WTC11 (cell line): ENCODE data around the gene IL5RA. TPM values are rescaled to one million over a fixed set of nuclear protein-coding genes. Genes with fewer than 3 reads are reported as not detected.

Experiments
- ATAC-seq: fragments of 200-7000 bp; cut with Tn5 transposase; 2 replicates; pipeline ENCODE4 v1.10.0; 2021; ENCODE audit warnings: mild to moderate bottlenecking, moderate library complexity
- CTCF ChIA-PET: fragments of 300-600 bp; sonication (Branson Sonifier 250); formaldehyde crosslinking; loops from one replicate; lab custom pipeline; 2021; ENCODE audit warnings: antibody characterized with exemption; lab: Charles Lee
- POLR2A ChIA-PET: fragments of 350-600 bp; sonication (Branson Sonifier 250); formaldehyde crosslinking; loops from one replicate; lab custom pipeline; 2021; ENCODE audit warnings: antibody characterized with exemption; lab: Charles Lee
- DNase-seq: peaks from one replicate; pipeline ENCODE4 v3.0.0; 2021; ENCODE audit warnings: low spot score
- H3K27ac Mint-ChIP-seq: 2 replicates; pipeline ENCODE4 v1.8.0; 2021; ENCODE audit warnings: mixed read lengths
- H3K27me3 Mint-ChIP-seq: 2 replicates; pipeline ENCODE4 v1.8.0; 2021; ENCODE audit warnings: low read depth, mild to moderate bottlenecking, moderate library complexity, mixed read lengths
- H3K36me3 Mint-ChIP-seq: 2 replicates; pipeline ENCODE4 v1.8.0; 2021; ENCODE audit warnings: mixed read lengths
- H3K4me1 Mint-ChIP-seq: 2 replicates; pipeline ENCODE4 v1.8.0; 2022; ENCODE audit warnings: mixed read lengths
- H3K4me3 Mint-ChIP-seq: 2 replicates; pipeline ENCODE4 v1.8.0; 2021; ENCODE audit warnings: mild to moderate bottlenecking, moderate library complexity, mixed read lengths
- H3K9me3 Mint-ChIP-seq: 2 replicates; pipeline ENCODE4 v1.8.0; 2021; ENCODE audit warnings: mixed read lengths
- ARID4B ChIP-seq: sonication (generic); formaldehyde crosslinking; IDR thresholded peaks from 2 replicates; pipeline ENCODE4 v1.8.0; 2023; ENCODE audit warnings: missing genetic modification reagents, mild to moderate bottlenecking, borderline replicate concordance
- ATF2 ChIP-seq: sonication (generic); formaldehyde crosslinking; IDR thresholded peaks from 2 replicates; pipeline ENCODE4 v1.8.1; 2022; ENCODE audit warnings: low read depth, missing genetic modification reagents, borderline replicate concordance
- CTCF ChIP-seq: fragments of 200-600 bp; IDR thresholded peaks from 2 replicates; pipeline ENCODE4 v1.8.0; 2022; ENCODE audit warnings: antibody characterized with exemption
- ETV6 ChIP-seq: sonication (generic); formaldehyde crosslinking; IDR thresholded peaks from 2 replicates; pipeline ENCODE4 v1.8.1; 2022; ENCODE audit warnings: mild to moderate bottlenecking, missing genetic modification reagents
- FOXK1 ChIP-seq: sonication (generic); formaldehyde crosslinking; IDR thresholded peaks from 2 replicates; pipeline ENCODE4 v1.8.0; 2022; ENCODE audit warnings: mild to moderate bottlenecking, moderate library complexity, missing genetic modification reagents
- FOXP4 ChIP-seq: sonication (generic); formaldehyde crosslinking; IDR thresholded peaks from 2 replicates; pipeline ENCODE4 v1.8.0; 2022; ENCODE audit warnings: mild to moderate bottlenecking, missing genetic modification reagents
- GABPB1 ChIP-seq: sonication (generic); formaldehyde crosslinking; IDR thresholded peaks from 2 replicates; pipeline ENCODE4 v1.8.1; 2023; ENCODE audit warnings: mild to moderate bottlenecking, missing genetic modification reagents
- HMGXB4 ChIP-seq: sonication (generic); formaldehyde crosslinking; IDR thresholded peaks from 2 replicates; pipeline ENCODE4 v1.8.1; 2023; ENCODE audit warnings: mild to moderate bottlenecking, moderate library complexity, missing genetic modification reagents
- JAZF1 ChIP-seq: fragments of 250-450 bp; sonication (Bioruptor Pico); IDR thresholded peaks from 2 replicates; pipeline ENCODE4 v1.9.0; 2021; ENCODE audit warnings: moderate library complexity, mild to moderate bottlenecking, inconsistent platforms
- MXD4 ChIP-seq: fragments of 250-450 bp; sonication (Bioruptor Pico); IDR thresholded peaks from 2 replicates; pipeline ENCODE4 v1.8.0; 2021; ENCODE audit warnings: mild to moderate bottlenecking, moderate library complexity, borderline replicate concordance
- PRRX2 ChIP-seq: fragments of 250-450 bp; sonication (Bioruptor Pico); IDR thresholded peaks from 2 replicates; pipeline ENCODE4 v1.8.0; 2021; ENCODE audit warnings: mild to moderate bottlenecking
- SMAD3 ChIP-seq: sonication (generic); formaldehyde crosslinking; IDR thresholded peaks from 2 replicates; pipeline ENCODE4 v1.8.0; 2022; ENCODE audit warnings: missing genetic modification reagents, mild to moderate bottlenecking, borderline replicate concordance
- TP53 ChIP-seq: sonication (generic); formaldehyde crosslinking; IDR thresholded peaks from 2 replicates; pipeline ENCODE4 v1.8.1; 2023; ENCODE audit warnings: mild to moderate bottlenecking, missing genetic modification reagents
- USF1 ChIP-seq: sonication (generic); formaldehyde crosslinking; IDR thresholded peaks from 2 replicates; pipeline ENCODE4 v1.8.0; 2022; ENCODE audit warnings: mild to moderate bottlenecking, missing genetic modification reagents
- ZMAT4 ChIP-seq: fragments of 250-450 bp; sonication (Bioruptor Pico); IDR thresholded peaks from 2 replicates; pipeline ENCODE4 v1.9.0; 2021; ENCODE audit warnings: mild to moderate bottlenecking
- ZNF263 ChIP-seq: sonication (generic); formaldehyde crosslinking; IDR thresholded peaks from 2 replicates; pipeline ENCODE4 v1.8.1; 2022; ENCODE audit warnings: low read depth, mild to moderate bottlenecking, moderate library complexity, missing genetic modification reagents
- ZNF317 ChIP-seq: sonication (generic); formaldehyde crosslinking; IDR thresholded peaks from 2 replicates; pipeline ENCODE4 v1.8.1; 2023; ENCODE audit warnings: low read depth, mild to moderate bottlenecking, moderate library complexity, missing genetic modification reagents, borderline replicate concordance
- ZSCAN18 ChIP-seq: fragments of 250-450 bp; sonication (Bioruptor Pico); IDR thresholded peaks from 2 replicates; pipeline ENCODE4 v2.1.2; 2022; ENCODE audit warnings: mild to moderate bottlenecking, moderate library complexity
- total RNA-seq: library from RNA; stranded (reverse); gene quantifications from 3 replicates; pipeline ENCODE4 v1.2.3, GENCODE V29; 2021

The IL5RA gene
- total RNA-seq, 1 experiment from 2014 or later = not detected

- TF ChIP-seq FOXP4 (CRISPR knock-in tag) (no peak), CTCF (no peak), ZNF263 (no peak), USF1 (CRISPR knock-in tag) (no peak), JAZF1 (CRISPR knock-in tag) (no peak), MXD4 (CRISPR knock-in tag) (no peak), ZMAT4 (CRISPR knock-in tag) (no peak), TP53 (no peak), ZSCAN18 (CRISPR knock-in tag) (no peak), ZNF317 (CRISPR knock-in tag) (no peak), ARID4B (CRISPR knock-in tag) (no peak)
These were observed 3.0 kb downstream of the IL5RA start (continued) for GRCh38 chr3:3107181-3107580.

GRCh38 chr3:3105815-3106214 lies 4.4 kb downstream of the IL5RA start:
- H3K4me3 Mint-ChIP-seq = no peak overlapping the region
- H3K36me3 Mint-ChIP-seq = peaks cover 17% of the 10 kb centered on the region
- ChIA-PET POLR2A (no interaction called here), CTCF (no interaction called here)
- H3K4me1 Mint-ChIP-seq = peaks cover 5% of the 10 kb centered on the region; the same call in 1 of the 2 replicates
- DNase-seq (no peak), ATAC-seq (no peak)
- peaks cover 53% of the 10 kb centered on the region for H3K9me3 Mint-ChIP-seq
- H3K27ac Mint-ChIP-seq = no peak overlapping the region
- H3K27me3 Mint-ChIP-seq = no peaks in the 10 kb centered on the region; the same call in 1 of the 2 replicates
- TF ChIP-seq CTCF = no peak
- no peak for TF ChIP-seq USF1 (CRISPR knock-in tag)
- TF ChIP-seq ETV6 (CRISPR knock-in tag) = no peak
- no peak for TF ChIP-seq PRRX2 (CRISPR knock-in tag)
- no peak for TF ChIP-seq FOXK1 (CRISPR knock-in tag)
- TF ChIP-seq ZNF317 (CRISPR knock-in tag) = no peak
- TF ChIP-seq SMAD3 (CRISPR knock-in tag) = no peak
- TF ChIP-seq GABPB1 (CRISPR knock-in tag) = no peak
- no peak for TF ChIP-seq ATF2 (CRISPR knock-in tag)
- TF ChIP-seq HMGXB4 (CRISPR knock-in tag) = no peak
